Measurements from ENCODE around the gene ANGPTL2. TPM values are rescaled to one million over a fixed set of nuclear protein-coding genes. Genes with fewer than 3 reads are reported as not detected.

ANGPTL2 gene
- total and polyA plus RNA-seq, 5 donors = 26.7 to 69.5 (median 38.7) TPM

- DNase-seq = no peak
- H3K9me3 ChIP-seq (ENCODE audit: control insufficient read depth, low read length) = no peaks in the 10 kb centered on the region
- H3K27ac ChIP-seq (ENCODE audit: low read length) = no peak overlapping the region
- H3K4me3 ChIP-seq (ENCODE audit: low read length) = no peak overlapping the region
- peaks cover 12% of the 10 kb centered on the region for H3K4me1 ChIP-seq (ENCODE audit: control insufficient read depth, insufficient read depth, low read length)
- 95% methylated on average over 7 of the region's 7 CpGs for WGBS
- intact Hi-C loops (cut with DNase I) = loop anchor here in 1 of 4 donors (10.0 kb wide), 1 partner anchor 61 kb away; no protein-coding TSS in a partner anchor
- no peaks in the 10 kb centered on the region for H3K27me3 ChIP-seq (ENCODE audit: control insufficient read depth, insufficient read depth)
- ATAC-seq = no peak
Measured at GRCh38 chr9:127124111-127124531, 1.7 kb upstream of the ANGPTL2 start.

GRCh38 chr9:127123064-127123890 is 842 bp upstream of the ANGPTL2 start:
- peak in 1 of 3 donors; percentile 76 for DNase-seq
- no peaks in the 10 kb centered on the region for H3K27me3 ChIP-seq (ENCODE audit: control insufficient read depth, insufficient read depth)
- H3K9me3 ChIP-seq (ENCODE audit: control insufficient read depth, low read length) = no peaks in the 10 kb centered on the region
- H3K4me1 ChIP-seq (ENCODE audit: control insufficient read depth, insufficient read depth, low read length) = peaks cover 8% of the 10 kb centered on the region
- intact Hi-C loops (cut with DNase I) = loop anchor here in 1 of 4 donors (10.0 kb wide), 1 partner anchor 62 kb away; no protein-coding TSS in a partner anchor
- 30% methylated on average over 16 of the region's 16 CpGs for WGBS
- ATAC-seq = peak in 1 of 2 donors; percentile 1
- H3K27ac ChIP-seq (ENCODE audit: low read length) = peak overlapping the region; percentile 40
- peak overlapping the region; percentile 56 for H3K4me3 ChIP-seq (ENCODE audit: low read length)

GRCh38 chr9:127121628-127122175 is 733 bp downstream of the ANGPTL2 start:
- ATAC-seq (peak; percentile 4 to 15), DNase-seq (no peak)
- Histone ChIP-seq H3K27ac (ENCODE audit: low read length) (peak overlapping the region; percentile 91), H3K4me3 (ENCODE audit: low read length) (peak overlapping the region; percentile 56), H3K9me3 (ENCODE audit: control insufficient read depth, low read length) (no peaks in the 10 kb centered on the region), H3K27me3 (ENCODE audit: control insufficient read depth, insufficient read depth) (no peaks in the 10 kb centered on the region), H3K4me1 (ENCODE audit: control insufficient read depth, insufficient read depth, low read length) (peaks cover 12% of the 10 kb centered on the region)
- intact Hi-C loops (cut with DNase I) = loop anchor here in 1 of 4 donors (10.0 kb wide), 1 partner anchor 63 kb away; no protein-coding TSS in a partner anchor
- 20% methylated on average over 20 of the region's 20 CpGs for WGBS

- no peak for DNase-seq
- no peak overlapping the region for H3K4me3 ChIP-seq (ENCODE audit: low read length)
- H3K27me3 ChIP-seq (ENCODE audit: control insufficient read depth, insufficient read depth) = no peaks in the 10 kb centered on the region
- peaks cover 13% of the 10 kb centered on the region for H3K4me1 ChIP-seq (ENCODE audit: control insufficient read depth, insufficient read depth, low read length)
- H3K9me3 ChIP-seq (ENCODE audit: control insufficient read depth, low read length) = no peaks in the 10 kb centered on the region
- intact Hi-C loops (cut with DNase I) = no loop called here
- no peak overlapping the region for H3K27ac ChIP-seq (ENCODE audit: low read length)
- no peak for ATAC-seq
- 86% methylated on average over 4 of the region's 4 CpGs for WGBS
Measured at GRCh38 chr9:127119320-127119709, 3.1 kb downstream of the ANGPTL2 start.

- Histone ChIP-seq H3K4me3 (ENCODE audit: low read length) (no peak overlapping the region), H3K4me1 (ENCODE audit: control insufficient read depth, insufficient read depth, low read length) (peaks cover 13% of the 10 kb centered on the region), H3K9me3 (ENCODE audit: control insufficient read depth, low read length) (no peaks in the 10 kb centered on the region), H3K27me3 (ENCODE audit: control insufficient read depth, insufficient read depth) (no peaks in the 10 kb centered on the region), H3K27ac (ENCODE audit: low read length) (no peak overlapping the region)
- intact Hi-C loops (cut with DNase I) = no loop called here
- no peak for DNase-seq
- 87% methylated on average over 8 of the region's 8 CpGs for WGBS
- no peak for ATAC-seq
Measured at GRCh38 chr9:127118597-127119319, 3.7 kb downstream of the ANGPTL2 start.

GRCh38 chr9:127117801-127118200 is 4.6 kb downstream of the ANGPTL2 start:
- no peaks in the 10 kb centered on the region for H3K9me3 ChIP-seq (ENCODE audit: control insufficient read depth, low read length)
- intact Hi-C loops (cut with DNase I) = no loop called here
- H3K4me1 ChIP-seq (ENCODE audit: control insufficient read depth, insufficient read depth, low read length) = peaks cover 13% of the 10 kb centered on the region
- ATAC-seq (no peak), DNase-seq (no peak)
- 86% methylated on average over 4 of the region's 4 CpGs for WGBS
- no peak overlapping the region for H3K4me3 ChIP-seq (ENCODE audit: low read length)
- H3K27me3 ChIP-seq (ENCODE audit: control insufficient read depth, insufficient read depth) = no peaks in the 10 kb centered on the region
- H3K27ac ChIP-seq (ENCODE audit: low read length) = no peak overlapping the region

GRCh38 chr9:127116957-127117356 is 5.5 kb downstream of the ANGPTL2 start:
- WGBS = 50% methylated on average over 2 of the region's 2 CpGs
- no peaks in the 10 kb centered on the region for H3K27me3 ChIP-seq (ENCODE audit: control insufficient read depth, insufficient read depth)
- ATAC-seq (no peak), DNase-seq (no peak)
- no peaks in the 10 kb centered on the region for H3K9me3 ChIP-seq (ENCODE audit: control insufficient read depth, low read length)
- intact Hi-C loops (cut with DNase I) = no loop called here
- no peak overlapping the region for H3K4me3 ChIP-seq (ENCODE audit: low read length)
- peaks cover 20% of the 10 kb centered on the region for H3K4me1 ChIP-seq (ENCODE audit: control insufficient read depth, insufficient read depth, low read length)
- H3K27ac ChIP-seq (ENCODE audit: low read length) = no peak overlapping the region

- no peak overlapping the region for H3K4me3 ChIP-seq (ENCODE audit: low read length)
- ATAC-seq = peak in 1 of 2 donors; percentile 33
- no peaks in the 10 kb centered on the region for H3K9me3 ChIP-seq (ENCODE audit: control insufficient read depth, low read length)
- 70% methylated on average over 6 of the region's 6 CpGs for WGBS
- H3K27ac ChIP-seq (ENCODE audit: low read length) = no peak overlapping the region
- DNase-seq = peak in 2 of 3 donors; percentile 72 to 82
- intact Hi-C loops (cut with DNase I) = no loop called here
- H3K27me3 ChIP-seq (ENCODE audit: control insufficient read depth, insufficient read depth) = no peaks in the 10 kb centered on the region
- peaks cover 23% of the 10 kb centered on the region for H3K4me1 ChIP-seq (ENCODE audit: control insufficient read depth, insufficient read depth, low read length)
Measured at GRCh38 chr9:127116088-127116726, 6.2 kb downstream of the ANGPTL2 start.

GRCh38 chr9:127114606-127115005 is 7.8 kb downstream of the ANGPTL2 start:
- H3K27ac ChIP-seq (ENCODE audit: low read length) = no peak overlapping the region
- WGBS = 76% methylated on average over 5 of the region's 5 CpGs
- ATAC-seq (no peak), DNase-seq (no peak)
- intact Hi-C loops (cut with DNase I) = no loop called here
- peaks cover 28% of the 10 kb centered on the region for H3K4me1 ChIP-seq (ENCODE audit: control insufficient read depth, insufficient read depth, low read length)
- H3K27me3 ChIP-seq (ENCODE audit: control insufficient read depth, insufficient read depth) = no peaks in the 10 kb centered on the region
- H3K9me3 ChIP-seq (ENCODE audit: control insufficient read depth, low read length) = no peaks in the 10 kb centered on the region
- no peak overlapping the region for H3K4me3 ChIP-seq (ENCODE audit: low read length)

GRCh38 chr9:127113191-127113972 is 9.1 kb downstream of the ANGPTL2 start:
- peaks cover 30% of the 10 kb centered on the region for H3K4me1 ChIP-seq (ENCODE audit: control insufficient read depth, insufficient read depth, low read length)
- H3K9me3 ChIP-seq (ENCODE audit: control insufficient read depth, low read length) = no peaks in the 10 kb centered on the region
- 70% methylated on average over 10 of the region's 10 CpGs for WGBS
- DNase-seq (peak in 1 of 3 donors; percentile 58), ATAC-seq (peak in 1 of 2 donors; percentile 22)
- no peaks in the 10 kb centered on the region for H3K27me3 ChIP-seq (ENCODE audit: control insufficient read depth, insufficient read depth)
- H3K27ac ChIP-seq (ENCODE audit: low read length) = no peak overlapping the region
- H3K4me3 ChIP-seq (ENCODE audit: low read length) = no peak overlapping the region
- intact Hi-C loops (cut with DNase I) = no loop called here

Measured in right cardiac atrium (tissue), 5 donors.